AG09319 (cell line): ENCODE results near the gene ACTMAP.
A peak's percentile ranks its signal among the peaks of the same experiment; 100 is the strongest.

Experiments used
- DNase-seq: peaks from one replicate; pipeline ENCODE4 v3.0.0-alpha.2; 2010; ENCODE audit warnings: low read depth; ENCODE audit errors: extremely low read depth
- CTCF ChIP-seq: IDR thresholded peaks from 2 replicates; pipeline ENCODE4 v1.5.1; 2011; ENCODE audit warnings: low read depth, mild to moderate bottlenecking, inconsistent platforms, low read length, moderate library complexity

Gene ACTMAP

GRCh38 chr19:40716031-40716481, 34.2 kb downstream of the ACTMAP start:
- DNase-seq, result no peak
- TF ChIP-seq CTCF, result no peak

GRCh38 chr19:40714441-40715299, 35.6 kb downstream of the ACTMAP start:
- no peak; the same call in 1 of the 2 replicates for TF ChIP-seq CTCF
- DNase-seq, result peak; percentile 83

GRCh38 chr19:40713939-40714338, 36.3 kb downstream of the ACTMAP start:
- no peak for DNase-seq
- TF ChIP-seq CTCF, result no peak

GRCh38 chr19:40709817-40710216, 40.5 kb downstream of the ACTMAP start:
- DNase-seq, result no peak
- no peak for TF ChIP-seq CTCF

GRCh38 chr19:40707615-40708014, 42.7 kb downstream of the ACTMAP start:
- DNase-seq, result no peak
- TF ChIP-seq CTCF, result no peak

GRCh38 chr19:40705950-40706619, 44.2 kb downstream of the ACTMAP start:
- no peak for TF ChIP-seq CTCF
- DNase-seq, result no peak

- TF ChIP-seq CTCF, result no peak
- no peak for DNase-seq
These were observed 45.0 kb downstream of the ACTMAP start for GRCh38 chr19:40705362-40705651.
